HG02943 (cell line): ENCODE results near the gene SGO1.
A peak's percentile ranks its signal among the peaks of the same experiment; 100 is the strongest.

Experiments
- ATAC-seq: cut with Tn5 transposase; IDR thresholded peaks from one replicate; pipeline ENCODE4 v1.9.1; 2021; ENCODE audit warnings: mild to moderate bottlenecking, low read depth, moderate library complexity; ENCODE audit not compliant: unreplicated experiment

The SGO1 gene

GRCh38 chr3:20161714-20162113, 24.3 kb downstream of the SGO1 start:
- no peak for ATAC-seq

- no peak for ATAC-seq
Observed at GRCh38 chr3:20160230-20160629, 25.8 kb downstream of the SGO1 start.

GRCh38 chr3:20154928-20155327, 31.1 kb downstream of the SGO1 start:
- ATAC-seq: no peak

- no peak for ATAC-seq
Observed at GRCh38 chr3:20154078-20154477, 31.9 kb downstream of the SGO1 start.

- ATAC-seq: no peak
Observed at GRCh38 chr3:20148466-20148865, 37.5 kb downstream of the SGO1 start.

GRCh38 chr3:20147361-20147760, 38.6 kb downstream of the SGO1 start:
- no peak for ATAC-seq

GRCh38 chr3:20146301-20146700, 39.7 kb downstream of the SGO1 start:
- no peak for ATAC-seq

- no peak for ATAC-seq
Observed at GRCh38 chr3:20145874-20146273, 40.1 kb downstream of the SGO1 start.

GRCh38 chr3:20143519-20143918, 42.5 kb downstream of the SGO1 start:
- ATAC-seq: no peak

GRCh38 chr3:20142517-20142916, 43.5 kb downstream of the SGO1 start:
- ATAC-seq: no peak

GRCh38 chr3:20141851-20142250, 44.2 kb downstream of the SGO1 start:
- no peak for ATAC-seq

GRCh38 chr3:20141316-20141715, 44.7 kb downstream of the SGO1 start:
- no peak for ATAC-seq

GRCh38 chr3:20140881-20141280, 45.1 kb downstream of the SGO1 start:
- ATAC-seq: no peak

GRCh38 chr3:20137647-20138046, 48.4 kb downstream of the SGO1 start:
- ATAC-seq: no peak

- no peak for ATAC-seq
Observed at GRCh38 chr3:20136231-20136630, 49.8 kb downstream of the SGO1 start.

GRCh38 chr3:20130106-20130505, 55.9 kb downstream of the SGO1 start:
- ATAC-seq: no peak

GRCh38 chr3:20128358-20128757, 57.6 kb downstream of the SGO1 start:
- no peak for ATAC-seq

- ATAC-seq: peak; percentile 100
Observed at GRCh38 chr3:20125897-20126296, 60.1 kb downstream of the SGO1 start.

GRCh38 chr3:20125289-20125688, 60.7 kb downstream of the SGO1 start:
- ATAC-seq: no peak

GRCh38 chr3:20123131-20123652, 62.8 kb downstream of the SGO1 start:
- no peak for ATAC-seq

- ATAC-seq: no peak
Observed at GRCh38 chr3:20121088-20121487, 64.9 kb downstream of the SGO1 start.
